HG03135 (cell line): ENCODE measurements around the gene EXOG.

Source experiments
- ATAC-seq: cut with Tn5 transposase; IDR thresholded peaks from one replicate; pipeline ENCODE4 v1.9.1; 2021; ENCODE audit warnings: mild to moderate bottlenecking, moderate library complexity; ENCODE audit not compliant: unreplicated experiment

The EXOG gene

DNA sequence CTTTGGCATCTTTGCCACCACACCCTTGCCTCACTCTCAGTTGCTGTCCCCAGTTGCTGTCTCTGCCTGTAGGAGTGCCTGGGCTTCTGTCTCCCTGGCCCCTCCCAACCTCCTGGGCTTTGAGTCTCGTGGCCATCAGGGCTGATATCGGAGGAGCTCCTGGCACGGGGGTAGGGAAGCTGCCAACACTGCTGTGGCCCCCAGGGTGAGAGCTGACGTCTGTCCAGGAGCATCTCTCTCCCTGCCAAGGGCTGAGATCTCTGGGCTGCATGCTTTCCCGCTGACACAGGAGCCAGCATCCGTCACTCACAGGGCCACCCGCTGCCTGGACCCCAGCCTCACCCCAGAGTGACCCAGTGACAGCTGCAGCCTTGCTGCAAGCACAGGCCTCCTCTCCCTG lies 47.4 kb downstream of the EXOG start:
- no peak for ATAC-seq

DNA sequence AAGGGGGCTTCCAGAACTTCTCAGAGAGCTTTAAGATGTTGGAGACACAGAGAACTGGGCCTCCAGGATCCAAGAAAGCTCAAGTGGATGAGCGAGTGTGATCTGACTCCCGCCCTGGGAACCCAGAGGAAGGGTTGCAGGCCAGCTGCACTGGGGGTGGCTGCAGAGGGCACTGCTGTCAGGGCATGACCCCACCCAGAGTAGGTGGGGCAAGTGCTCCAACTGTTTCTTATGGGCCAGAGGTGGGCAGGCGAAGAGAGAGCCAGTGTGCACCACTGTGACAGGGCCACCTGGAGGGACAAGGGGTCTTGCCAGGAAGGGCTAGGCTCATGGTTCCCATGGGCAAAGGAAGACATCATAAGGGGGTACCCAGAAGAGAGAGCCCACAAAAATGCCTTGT lies 48.8 kb downstream of the EXOG start:
- ATAC-seq: no peak

DNA sequence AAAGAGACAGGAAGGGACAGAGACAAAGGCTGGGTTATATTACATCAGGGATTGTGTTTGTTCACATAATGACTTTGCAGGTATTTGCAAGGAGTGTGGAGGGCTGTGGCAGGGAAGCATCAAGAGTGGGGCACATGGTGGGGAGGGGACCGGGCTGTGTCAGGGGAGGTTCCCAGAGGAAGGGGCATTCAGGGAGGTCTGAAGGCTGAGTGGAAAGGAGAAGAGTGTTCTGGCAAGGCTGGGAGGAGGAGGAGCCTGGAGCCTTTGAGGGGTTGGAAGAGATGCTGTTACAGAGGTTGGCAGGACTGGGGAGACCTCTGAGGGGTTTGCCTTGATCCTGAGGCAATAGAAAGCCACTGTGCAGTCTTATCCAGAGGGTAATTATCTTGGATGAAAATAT lies 49.4 kb downstream of the EXOG start:
- ATAC-seq: no peak

DNA sequence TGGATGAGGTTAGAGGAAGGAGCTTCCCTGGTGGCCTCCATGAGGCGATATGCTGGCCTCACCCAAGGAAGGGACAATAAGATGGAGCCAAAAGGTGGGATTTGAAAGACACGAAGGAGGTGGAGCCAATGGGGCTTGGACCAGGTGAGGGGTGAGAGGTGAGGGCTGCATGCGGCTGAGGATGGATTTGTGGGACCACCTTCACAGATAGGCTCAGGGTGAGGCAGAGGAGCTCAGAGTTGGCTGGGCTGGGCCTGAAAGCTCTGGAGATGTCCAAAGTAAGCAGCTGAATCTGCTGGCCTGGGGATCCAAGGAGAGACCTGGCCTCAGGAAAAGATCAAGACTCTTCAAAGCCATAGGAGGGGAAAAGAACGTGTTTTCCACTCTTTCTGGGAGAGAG lies 49.8 kb downstream of the EXOG start:
- no peak for ATAC-seq

DNA sequence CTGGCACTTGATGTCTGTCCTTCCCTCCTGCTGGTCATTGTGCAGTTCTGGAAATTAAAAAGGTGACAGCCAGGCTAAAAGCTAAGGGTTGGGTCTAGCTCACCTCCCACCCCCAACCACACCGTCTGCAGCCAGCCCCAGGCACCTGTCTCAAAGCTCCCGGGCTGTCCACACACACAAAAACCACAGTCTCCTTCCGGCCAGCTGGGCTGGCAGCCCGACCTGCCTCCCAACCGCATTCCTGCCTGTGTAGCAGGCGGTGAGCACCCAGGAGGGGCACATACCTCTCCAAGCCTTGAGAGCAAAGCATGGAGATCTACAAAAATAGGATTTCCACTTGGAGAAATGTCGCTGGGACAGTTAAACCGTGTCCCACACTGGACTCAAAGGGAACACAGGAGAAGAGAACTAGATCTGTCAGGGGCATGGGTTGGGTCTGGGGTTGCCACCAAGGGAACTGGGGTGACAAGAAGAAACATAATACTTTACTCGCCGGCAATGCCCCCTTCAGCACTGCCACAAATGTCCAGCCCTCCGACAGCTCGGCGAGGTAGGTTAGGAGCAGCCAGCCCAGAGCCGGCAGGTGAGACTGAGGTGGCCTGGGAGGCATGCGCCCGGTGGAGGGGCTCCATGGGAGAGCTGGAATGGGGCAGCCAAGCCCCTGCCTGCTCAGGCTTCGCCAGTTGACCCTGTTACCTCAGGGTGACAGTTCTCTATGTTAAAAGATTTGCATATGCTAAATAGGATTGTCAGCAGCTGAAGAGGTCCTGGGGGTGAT lies 52.2 kb downstream of the EXOG start:
- ATAC-seq: no peak

DNA sequence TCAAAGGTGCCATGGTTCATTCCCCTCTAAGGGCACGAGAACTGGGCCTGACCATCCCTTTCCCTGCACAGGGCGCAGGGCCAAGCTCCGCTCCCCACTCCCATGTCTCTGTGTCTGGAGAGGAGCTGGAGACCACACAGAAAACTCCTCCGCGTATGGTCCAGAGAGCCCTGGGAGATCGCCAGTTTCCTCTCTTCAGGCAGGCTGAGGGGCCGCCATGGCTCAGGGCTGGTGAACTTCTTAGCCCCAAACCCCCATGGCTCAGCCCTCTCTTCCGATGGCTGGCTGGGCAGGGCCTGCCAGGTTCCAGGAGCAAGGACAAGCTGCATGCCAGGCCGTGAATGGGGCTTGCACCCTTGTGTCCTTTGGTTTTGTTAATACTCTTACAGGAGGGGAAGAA lies 52.9 kb downstream of the EXOG start:
- ATAC-seq: no peak

DNA sequence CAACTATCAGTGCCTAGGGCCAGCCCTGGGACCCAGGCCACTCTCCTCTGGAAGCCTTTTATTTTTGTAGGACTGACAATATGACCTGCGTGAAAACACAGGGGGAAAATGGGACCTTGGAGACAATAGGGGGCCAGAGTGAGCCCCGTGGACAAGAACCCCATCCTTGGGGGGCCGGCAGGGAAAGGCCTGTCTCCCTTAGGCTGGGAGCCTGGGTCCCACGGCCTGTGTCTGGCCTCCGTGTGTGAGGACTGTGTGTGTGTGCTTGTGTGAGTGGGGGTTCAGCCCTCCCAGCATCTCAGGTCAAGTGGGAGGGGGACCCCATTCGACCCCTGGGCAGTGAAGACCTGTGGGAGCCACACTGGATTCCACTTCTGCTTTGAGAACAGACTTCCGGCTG lies 53.3 kb downstream of the EXOG start:
- ATAC-seq: no peak

DNA sequence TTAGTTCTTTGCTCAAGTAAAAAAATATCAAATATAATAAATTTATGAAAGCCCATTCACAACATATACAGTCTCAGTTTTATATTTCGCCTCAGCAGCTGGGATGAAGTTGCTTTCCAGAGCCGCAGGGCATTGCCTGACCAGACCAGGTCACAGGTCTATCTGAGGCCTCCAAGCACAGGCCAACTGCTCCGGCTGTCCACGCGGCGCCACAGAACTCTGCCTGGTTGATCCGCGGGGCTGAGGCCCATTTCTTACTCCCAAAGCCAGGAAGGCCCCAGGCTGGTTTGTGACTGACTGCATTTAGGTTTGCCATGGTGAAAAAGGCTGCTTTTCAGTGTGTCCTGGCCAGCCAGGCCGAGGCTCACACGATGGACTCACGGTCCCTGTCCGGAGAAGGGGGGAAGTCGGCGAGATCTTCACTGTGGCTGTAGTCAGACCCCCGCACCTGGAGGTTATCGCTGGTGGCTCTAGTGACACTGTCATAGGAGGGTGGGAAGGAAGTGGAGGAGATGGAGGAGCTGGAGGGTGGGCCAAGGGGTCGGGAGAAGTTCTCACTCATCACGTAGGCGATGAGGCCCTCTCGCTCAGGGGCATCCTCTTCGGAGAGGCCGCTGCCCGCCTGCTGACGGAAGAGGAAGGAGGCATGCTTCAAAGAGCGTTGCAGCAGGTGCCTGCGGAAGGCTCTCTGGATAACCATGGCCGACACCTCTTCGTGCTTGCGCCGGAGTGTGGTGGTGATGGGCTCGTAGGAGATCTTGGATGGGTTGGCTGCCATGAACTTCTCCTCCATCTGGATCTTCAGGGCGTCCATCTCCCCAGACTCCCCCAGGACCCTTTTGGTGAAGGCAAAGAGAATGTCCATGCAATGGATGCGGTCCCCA lies 54.1 kb downstream of the EXOG start:
- no peak for ATAC-seq

DNA sequence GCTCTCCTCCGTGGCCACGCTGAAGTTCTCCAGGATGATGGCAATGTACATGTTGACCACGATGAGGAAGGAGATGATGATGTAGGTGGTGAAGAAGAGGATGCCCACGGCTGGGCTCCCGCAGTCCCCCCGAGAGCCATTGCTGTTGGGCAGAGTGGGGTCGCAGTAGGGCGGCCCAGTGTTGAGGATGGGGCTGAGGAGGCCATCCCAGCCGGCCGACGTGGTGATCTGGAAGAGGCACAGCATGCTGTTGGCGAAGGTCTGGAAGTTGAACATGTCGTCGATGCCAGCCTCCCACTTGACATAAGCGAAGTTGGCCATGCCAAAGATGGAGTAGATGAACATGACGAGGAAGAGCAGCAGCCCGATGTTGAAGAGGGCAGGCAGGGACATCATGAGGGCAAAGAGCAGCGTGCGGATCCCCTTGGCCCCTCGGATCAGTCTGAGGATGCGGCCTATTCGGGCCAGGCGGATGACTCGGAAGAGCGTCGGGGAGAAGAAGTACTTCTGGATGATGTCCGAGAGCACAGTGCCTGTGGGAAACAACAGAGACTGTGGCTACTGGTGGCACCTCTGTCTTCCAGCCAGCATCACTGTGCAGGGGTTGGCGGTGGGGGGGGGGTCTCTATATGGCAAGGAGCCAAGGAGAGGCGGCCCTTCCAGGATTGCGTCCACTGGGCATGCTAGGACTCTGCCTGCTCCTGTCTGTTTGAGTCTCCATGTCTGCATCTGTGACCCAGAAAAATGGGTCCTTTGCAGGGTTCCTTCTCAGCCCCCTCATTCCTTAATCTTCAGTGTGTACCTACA lies 55.1 kb downstream of the EXOG start:
- ATAC-seq: no peak

DNA sequence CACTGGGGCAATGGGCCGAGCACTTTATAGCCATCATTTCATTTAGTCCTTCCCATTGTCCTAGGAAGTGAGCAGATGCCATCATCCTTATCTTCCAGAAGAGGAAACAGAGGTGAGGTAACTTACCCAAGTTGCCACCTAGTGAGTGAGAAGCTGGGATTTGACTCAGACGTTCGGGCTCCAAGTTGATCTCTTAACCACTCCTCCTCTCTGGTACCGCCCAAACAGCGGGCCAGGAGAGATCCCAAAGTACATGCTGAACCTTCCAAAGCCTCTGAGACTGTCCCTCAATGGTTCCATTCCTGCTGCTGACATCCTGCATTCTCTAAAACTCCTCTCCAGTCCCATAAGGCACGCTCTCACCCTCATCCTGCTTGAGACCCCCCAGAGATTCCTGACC lies 56.2 kb downstream of the EXOG start:
- ATAC-seq: no peak

DNA sequence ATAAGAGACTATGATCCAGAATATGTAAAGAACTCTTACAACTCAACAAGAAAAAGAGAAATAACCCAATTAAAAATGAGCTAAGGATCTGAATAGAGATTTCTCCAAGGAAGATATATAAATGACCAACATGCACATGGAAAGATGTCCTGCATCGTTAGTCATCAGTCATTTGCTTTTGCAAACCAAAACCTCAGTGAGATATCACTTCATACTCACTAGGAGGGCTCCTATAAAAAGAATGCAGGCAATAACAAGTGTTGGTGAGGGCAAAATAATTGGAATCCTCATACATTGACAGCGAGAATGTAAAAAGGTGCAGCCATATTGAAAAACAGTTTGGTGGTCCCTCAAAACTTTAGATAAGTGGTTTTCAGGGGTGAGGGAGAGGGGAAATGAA lies 56.9 kb downstream of the EXOG start:
- no peak for ATAC-seq

DNA sequence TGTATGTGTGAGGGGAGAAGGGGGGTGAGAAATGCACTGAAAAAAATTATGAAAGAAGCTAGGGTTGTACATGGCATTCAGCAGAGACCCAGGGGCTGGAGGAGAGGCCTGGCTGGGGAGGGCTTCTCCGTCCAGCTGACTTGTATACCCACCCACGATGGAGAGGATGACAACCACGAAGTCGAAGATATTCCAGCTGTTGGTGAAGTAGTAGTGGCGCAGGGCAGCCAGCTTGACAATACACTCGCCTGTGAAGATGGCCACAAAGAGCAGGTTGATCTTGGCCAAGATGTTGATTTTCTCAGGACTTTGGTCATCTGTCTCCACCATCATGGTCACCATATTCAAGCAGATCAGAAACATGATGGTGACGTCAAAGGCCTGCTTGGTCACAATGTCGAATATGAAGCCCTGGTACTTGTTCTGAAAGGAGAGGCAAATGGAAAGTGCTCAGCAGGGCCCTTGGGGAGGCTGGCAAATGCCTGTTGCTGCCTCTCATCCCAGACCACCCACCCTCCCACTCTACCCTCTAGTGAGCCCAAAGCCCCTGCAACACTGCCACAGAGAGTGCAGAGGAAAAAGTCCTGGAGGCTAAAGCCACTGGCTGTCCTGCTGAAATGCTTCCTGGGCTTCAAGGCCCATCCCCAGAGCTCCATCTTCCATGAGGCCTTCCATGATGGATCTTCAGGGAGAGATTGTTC lies 58.1 kb downstream of the EXOG start:
- ATAC-seq: no peak

DNA sequence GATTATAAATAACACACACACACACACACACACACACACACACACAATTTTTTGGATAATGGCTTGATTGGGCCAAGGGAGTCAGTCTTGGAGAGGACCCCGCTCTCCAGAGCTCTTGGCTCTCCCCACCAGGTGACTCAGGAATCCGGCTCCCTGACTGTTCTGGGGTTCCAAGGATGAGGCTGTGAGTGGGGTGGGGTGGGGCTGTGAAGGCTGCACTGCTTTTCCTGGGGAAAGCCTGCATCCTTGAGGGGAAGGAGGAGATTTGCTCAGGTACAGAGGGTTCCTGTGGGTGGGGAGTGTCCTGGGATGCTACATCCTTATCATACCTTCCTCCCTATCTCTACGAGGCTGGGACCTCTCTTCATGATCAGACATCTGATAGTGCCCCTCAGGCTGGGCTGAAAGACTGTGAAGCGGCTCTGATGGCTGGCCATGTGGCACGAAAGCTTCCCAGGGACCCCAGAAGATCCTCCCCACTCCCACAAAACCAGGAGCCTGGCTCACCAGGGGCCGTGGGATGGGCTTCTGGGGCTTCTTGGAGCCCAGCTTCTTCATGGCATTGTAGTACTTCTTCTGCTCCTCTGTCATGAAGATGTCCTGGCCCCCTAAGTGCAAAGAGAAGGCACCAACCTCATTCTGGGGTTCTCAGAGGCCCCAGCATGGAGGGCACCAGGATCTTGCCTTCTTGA lies 59.2 kb downstream of the EXOG start:
- no peak for ATAC-seq

DNA sequence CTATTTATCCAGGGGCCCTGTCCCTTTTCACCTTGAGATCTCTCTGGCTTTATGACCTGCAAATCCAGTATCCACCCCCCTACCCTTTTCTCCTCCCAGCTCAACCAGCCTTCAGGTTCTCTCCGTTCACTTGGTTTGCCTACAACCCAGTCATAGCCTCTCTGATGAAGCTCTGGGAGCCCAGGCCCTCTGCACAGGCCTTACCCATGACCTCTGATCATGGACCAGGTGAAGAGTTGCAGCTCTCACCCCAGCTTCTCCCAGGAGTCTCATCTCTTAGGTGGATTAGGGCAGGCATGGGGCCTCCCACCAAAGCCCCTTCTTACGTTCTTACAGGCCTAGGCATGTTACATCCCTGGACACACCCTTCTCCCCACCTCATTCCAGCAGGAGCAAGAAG lies 59.8 kb downstream of the EXOG start:
- no peak for ATAC-seq

DNA sequence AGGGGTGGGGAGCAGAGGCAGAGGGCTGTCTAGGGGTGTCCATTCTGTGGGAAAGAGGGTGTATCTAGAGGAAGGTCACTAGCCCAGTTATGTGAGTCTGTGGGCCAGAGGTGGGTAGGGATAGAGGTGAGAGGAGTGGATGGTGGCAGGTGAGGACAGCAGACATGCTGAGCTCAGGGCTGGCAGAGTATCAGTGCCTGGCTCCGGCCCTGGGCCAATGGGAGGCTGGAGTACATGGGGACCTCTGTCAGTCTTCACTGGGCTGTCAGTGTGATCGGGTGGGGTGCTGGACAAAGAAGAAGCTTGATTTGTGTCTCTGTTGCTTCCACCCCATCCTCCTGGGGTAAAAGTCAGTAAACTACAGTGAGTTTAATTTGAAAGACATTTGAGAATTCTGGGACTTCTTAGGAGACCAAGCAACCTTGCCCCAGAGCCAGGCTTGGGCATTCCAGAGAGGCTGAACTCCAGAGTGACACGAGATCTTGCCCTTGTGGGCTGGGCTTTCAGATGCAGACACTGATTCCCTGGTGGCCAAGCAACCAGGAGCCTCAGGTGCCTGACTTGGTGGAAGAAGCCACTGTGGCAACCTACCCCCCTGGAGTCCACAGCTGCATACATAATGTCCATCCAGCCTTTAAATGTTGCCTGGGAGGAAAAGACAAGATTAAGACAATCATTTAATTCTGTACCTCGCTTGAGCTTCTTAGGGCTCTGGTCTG lies 60.7 kb downstream of the EXOG start:
- ATAC-seq: no peak

DNA sequence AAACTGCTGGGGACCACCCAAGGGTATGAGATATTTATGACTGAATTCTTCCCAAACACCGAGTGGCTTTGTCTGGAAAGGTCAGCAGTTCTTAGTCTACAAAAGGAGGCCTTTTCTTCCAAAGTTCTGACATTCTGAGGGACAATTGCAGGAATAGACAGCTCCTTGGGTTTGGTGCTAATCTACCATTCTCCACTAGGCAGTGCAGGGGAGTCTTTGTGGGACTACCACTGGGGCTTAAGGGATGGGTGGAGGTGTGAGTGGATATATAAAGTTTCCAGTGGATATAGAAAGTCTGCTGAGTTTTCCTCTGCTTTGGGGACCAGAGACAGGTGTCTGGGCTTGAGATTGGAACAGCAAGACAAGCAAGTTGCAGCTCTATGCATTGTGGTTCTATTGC lies 62.7 kb downstream of the EXOG start:
- no peak for ATAC-seq

DNA sequence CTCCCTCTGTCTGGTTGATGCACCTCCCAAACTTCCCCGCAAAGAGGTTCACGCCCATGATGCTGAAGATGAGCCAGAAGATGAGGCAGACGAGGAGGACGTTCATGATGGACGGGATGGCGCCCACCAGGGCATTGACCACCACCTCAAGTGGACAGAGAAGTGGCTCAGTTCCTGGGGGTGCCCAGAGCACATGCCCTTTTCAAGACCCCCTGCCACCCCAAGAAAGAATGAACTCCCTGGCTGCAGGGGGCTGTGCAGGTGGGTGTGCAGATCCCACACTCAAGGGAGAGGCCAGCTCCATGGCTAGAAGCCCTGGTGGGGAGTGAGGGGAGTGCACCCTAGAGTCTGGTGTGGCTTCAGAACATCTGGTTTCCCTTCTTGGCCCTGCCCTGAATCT lies 64.1 kb downstream of the EXOG start:
- ATAC-seq: no peak

DNA sequence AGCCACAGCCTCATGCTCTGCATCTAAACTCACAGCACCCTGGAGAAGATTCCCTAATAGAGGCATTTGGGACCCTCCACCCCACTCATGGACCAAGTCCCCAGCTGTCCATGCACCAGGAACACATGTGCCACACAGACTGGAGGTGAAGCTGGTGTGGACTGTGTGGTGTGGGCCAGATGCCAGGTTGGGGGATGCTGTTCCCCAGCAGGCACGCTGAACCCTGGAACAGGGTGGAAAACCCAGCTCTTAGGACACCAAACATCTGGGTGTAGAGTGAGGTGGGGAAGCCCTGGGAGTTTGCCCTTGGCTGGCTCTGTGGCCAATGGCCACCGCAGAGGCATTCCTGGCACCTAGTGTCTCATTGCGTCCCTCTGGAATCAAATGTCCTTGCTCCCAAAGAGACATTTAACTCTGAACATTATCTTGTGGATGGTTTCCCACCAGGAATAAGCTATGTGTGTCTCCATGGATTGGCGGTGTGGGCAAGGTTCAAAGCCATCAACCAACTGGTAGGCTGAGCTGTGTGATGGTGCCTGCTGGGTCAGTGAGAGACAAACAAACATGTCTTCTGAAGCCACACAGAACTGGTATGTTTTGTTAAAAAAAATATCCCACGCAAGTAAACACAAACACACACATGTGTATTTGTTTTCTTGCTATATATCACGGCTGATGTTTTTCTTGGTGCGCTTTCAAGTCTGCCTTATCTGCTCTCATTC lies 65.0 kb downstream of the EXOG start:
- no peak for ATAC-seq
